ENCODE data around the gene CTNNAL1.
A peak's percentile ranks its signal among the peaks of the same experiment; 100 is the strongest.
"Not testable (repeated sequence)": the region's sequence is repeated elsewhere in the genome, so short reads cannot be mapped to it uniquely, and the experiment has no call there.

CTNNAL1 gene

DNA sequence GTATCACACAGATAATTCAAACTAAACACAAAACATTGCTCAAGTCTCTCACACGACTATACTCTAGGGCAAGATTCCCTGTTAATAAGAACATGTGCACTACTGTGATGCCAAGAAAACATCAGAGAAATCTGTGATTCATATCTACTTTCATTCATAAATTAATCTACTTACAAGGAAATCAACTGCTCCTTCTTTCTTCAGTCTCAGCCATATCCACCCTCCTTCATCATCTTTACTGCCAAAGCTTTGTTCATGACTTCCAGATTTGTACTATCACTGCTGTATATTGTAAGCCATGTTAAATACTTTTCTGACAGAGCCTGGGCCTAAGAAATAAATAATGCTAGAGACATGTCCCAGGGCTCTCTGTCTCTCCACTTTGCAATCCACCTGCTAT is 35.1 kb downstream of the CTNNAL1 start:
- no peak for DNase-seq

DNA sequence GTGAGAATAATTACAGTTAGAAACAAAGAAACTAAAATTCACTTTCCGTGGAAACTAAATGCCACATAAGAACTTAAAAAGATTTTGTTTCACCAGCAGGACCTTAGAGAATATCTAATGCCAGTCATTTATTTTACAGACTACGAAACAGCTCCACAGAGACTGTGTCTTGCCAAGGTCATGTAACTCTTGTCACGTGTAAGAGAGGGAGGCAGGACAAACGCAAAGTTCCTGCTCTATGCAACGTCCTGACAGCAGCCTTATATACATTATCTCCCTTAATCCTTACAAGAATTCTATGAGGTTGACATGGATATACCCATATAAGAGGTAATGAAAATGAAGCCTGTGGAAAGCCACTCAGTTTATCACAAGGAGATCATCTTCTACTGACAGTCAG is 39.4 kb downstream of the CTNNAL1 start:
- no peak for DNase-seq

DNA sequence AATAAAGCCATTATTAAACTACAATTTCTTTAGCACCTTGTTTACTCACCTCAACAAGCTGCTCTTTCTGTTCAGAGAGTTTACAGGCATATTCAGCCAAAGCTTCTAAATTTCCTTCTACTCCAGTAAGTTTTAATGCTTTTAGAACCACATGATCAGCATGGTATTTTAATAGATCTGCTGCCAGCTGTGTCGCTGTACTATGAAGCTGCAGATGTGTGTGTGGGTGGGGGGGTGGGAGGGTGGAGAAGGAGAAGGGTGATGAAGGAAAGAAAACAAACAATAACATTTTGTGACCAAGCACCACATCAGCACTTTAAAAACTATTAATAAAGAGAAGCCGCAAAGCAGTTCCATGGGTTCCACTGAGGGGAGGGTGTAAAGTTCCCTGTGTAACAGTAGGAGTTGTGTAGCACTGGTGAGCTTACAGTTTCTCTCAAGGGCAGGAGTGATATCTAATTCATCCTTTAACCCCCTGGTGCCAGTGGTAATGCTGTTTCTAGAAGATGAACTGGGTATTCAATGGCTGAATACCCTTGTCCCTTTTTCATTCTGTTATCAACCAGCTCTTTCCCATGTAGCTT is 40.6 kb downstream of the CTNNAL1 start:
- DNase-seq: no peak

DNA sequence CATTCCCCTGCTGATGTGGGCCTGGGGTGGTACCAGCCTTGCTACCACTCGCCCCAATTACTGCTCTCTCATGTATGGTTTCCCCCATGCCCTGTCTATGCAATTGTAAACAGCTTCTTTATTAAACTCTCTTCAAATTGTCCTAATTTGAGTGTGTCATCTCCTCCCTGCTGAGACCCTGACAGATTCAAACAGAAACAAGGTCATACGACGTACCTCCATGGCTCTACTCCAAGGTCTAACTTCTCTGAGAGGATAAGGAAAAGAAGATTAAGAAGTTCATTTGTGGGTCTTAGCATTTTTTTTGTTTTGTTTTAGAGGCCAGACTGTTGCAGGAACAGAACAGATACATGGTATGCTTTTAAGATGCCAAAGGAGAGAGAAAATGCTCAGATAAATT is 41.1 kb downstream of the CTNNAL1 start:
- DNase-seq: no peak

DNA sequence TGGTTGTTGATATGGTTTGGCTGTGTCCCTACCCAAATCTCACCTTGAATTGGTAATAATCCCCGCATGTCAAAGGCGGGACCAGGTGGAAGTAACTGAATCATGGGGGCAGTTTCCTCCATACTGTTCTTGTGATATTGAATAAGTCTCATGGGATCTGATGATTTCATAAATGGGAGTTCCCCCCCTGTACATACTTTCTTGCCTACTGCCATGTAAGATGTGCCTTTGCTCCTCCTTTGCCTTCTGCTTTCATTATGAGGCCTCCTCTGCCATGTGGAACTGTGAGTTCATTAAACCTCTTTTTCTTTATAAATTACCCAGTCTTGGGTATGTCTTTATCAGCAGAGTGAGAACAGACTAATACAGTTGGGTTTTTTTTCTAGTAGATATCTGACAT is 41.9 kb downstream of the CTNNAL1 start:
- DNase-seq: not testable (repeated sequence)

DNA sequence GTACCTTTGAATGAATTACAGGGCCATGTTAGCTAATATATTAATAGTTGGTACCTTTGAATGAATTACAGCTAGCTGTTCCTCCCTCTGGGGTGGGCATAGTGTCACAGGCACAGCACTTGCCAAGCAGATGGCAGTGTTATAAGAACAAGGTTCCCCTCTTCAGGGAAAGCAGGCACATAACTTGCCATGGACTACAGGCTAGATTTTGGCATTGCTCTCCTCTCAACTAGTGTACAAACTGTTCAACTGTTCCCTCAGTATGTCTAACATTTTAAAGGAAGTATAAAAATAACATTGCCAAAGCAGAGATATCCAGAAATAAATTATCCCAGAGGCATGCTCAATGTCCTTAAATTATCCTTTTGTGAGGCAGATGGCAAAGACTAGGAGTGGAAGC is 45.4 kb downstream of the CTNNAL1 start:
- DNase-seq: no peak

DNA sequence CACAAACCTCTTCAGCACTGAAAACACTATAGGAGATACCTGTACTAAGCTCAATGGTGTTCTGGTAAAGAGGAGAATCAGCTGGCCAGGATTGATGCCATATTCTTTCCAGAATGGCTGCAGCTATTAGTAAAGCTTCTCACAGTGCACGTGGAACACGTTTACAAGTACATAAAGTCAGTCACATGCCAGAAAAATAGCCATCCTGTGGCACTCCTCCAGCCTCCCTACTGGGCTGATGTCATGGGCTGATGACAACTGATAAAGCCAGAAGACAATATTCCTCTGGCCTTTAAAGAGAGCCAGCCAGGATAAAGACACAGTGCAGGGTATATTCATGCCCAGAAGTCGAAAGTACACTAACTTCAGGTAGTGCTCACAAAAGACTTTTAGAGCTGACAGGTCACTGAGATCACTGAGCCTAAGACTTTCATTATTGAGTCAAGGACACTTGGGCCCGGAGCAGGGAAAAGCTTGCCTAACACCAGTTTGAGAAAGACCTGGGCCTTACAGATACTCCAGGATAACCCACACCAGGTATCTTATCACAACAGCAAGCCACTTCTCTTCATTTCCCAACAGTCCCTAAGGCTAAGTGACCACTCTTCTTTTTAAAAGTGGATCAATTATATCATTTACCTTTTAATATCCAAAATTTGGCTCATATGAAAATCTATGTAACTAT is 49.7 kb downstream of the CTNNAL1 start:
- DNase-seq: no peak

DNA sequence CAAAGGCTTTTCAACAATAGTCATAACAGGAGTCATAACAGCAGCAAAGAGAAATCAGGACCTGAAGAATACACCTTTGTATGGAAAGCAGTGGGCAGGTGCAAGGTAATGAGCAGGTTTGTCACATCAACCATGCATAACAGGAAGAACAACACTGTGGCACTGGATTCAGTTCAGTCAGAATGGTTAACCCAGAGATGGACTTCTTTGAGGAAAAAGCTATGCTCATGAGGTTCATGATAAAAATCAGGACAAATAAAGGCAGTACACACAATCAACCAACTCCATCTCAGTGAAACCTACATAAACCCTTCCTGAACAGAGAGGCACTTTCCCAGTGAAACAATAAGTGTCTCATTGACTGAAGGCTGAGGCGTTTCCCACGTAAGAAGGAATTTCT is 52.1 kb downstream of the CTNNAL1 start:
- DNase-seq: no peak

DNA sequence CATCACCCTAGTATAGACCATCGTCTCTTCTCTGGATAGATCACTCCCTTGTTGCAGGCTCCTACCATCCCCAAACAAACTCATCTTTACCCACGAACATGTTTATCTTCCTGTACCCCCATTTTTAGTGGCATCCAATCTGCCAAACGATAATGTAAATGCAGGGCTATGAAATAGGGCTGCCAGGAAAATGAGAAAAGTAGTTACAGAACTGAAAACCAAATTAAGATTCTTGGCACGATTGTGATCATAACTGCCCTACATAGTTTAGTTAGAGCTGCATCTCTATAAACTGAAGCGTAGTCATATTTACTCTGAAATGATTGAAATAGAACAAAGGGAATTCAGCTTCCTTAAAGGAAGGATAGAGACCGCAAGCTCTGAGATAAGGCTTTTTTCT is 53.0 kb downstream of the CTNNAL1 start:
- DNase-seq: no peak

DNA sequence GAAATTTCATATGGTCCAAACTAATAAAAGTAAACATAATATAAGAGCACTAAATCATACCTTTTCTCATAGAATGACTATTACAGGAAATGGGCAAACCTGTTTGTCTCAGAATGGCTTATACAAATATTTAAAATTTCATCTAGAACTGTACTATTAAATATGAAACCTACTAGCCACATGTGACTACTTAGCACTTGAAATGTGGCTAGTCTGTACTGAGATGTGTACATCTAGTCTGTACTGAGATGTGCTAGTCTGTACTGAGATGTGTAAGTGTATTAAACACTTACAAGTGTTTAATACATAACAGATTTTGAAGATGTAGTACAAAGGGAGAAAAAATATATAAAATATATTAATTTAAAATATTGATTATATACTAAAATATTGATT is 56.7 kb downstream of the CTNNAL1 start:
- DNase-seq: no peak

DNA sequence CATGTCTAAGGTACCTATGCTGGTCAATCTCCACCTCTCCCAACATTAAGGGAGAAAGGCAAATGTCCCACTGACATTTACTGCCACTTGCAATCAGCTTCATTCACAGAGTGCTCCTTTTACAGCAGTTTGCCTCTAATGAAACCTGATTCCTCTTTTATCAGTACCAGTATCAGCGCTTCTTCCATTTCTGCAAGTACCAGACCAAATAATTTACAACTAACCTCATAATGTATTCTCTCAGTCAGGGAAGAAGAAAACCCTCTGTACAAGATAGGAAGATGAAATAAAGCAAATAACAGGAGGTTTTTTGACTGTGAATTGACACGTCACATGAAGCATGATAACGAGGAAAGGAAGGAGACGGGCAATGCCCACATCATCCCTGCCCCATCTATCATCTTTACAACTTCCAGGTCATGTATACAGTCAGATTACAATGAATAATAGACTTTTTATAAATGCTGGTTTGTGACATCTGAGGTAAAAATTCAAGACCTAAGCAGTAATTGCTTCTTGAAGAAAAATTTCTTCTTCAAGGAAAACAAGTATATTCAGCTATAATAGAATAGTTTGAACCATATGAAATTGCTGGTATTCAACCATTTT is 57.2 kb downstream of the CTNNAL1 start:
- no peak for DNase-seq

DNA sequence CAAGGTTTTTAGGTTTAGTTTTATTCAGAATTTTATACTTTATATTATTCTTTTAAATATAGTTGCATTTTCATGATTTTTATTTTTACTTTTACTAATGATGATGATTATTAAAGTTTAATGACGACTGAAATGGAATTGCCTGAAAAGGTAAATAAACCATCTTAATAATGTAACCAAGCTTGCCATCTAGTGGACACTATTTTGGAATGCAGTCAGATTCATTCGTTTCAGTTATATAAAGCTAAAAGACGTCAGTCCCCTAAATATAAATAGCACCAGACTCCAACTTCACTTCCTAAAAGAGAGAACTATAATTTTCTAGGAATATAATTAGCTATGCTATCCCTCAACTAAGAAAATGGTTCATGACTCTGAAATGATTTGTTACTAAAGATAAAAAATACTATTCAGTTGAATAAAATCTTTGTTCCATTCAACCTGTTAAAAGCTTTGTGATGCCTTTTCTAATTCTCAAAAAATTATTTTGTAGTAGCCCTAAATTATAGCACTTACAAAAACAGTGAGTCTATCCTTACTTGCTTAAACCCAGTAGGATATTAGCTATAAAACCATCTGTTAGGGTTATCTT is 59.2 kb downstream of the CTNNAL1 start:
- peak; percentile 55 for DNase-seq

DNA sequence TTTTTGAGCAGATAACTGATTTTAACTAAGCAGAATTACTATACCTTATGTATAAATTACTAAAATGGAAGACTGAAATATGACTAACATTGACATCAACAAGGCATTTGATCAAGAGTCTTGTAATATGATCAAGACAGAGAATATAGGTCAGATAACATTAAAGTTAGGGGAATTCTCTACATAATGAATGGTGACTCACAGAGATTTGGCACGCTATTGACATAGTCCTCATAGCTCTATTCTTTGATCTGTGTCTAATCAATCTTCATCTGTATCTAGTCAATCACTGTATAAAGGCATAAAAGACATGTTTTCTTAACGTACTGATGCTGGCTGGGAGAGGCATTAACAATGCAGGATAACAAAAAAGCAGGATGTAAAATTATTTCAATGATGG is 61.7 kb downstream of the CTNNAL1 start:
- DNase-seq: no peak

DNA sequence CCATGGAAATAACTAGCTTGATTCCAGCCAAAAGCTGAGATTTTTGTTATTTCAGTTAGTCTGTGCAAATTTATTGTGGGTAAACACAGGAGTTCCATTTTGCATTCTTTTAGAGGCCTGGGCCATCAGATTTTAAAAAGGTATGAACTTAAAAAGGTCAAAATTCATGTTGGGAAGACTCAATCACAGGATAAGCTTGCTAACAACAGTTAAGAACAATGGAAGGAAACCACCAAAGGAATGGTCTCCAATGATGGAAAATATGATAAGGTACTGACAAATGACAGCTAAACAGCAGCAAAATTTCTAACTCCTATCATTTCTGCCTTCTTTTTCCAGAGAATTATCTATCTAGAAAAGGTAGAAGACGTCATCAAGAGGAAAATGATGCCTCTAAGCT is 63.1 kb downstream of the CTNNAL1 start:
- DNase-seq: no peak

DNA sequence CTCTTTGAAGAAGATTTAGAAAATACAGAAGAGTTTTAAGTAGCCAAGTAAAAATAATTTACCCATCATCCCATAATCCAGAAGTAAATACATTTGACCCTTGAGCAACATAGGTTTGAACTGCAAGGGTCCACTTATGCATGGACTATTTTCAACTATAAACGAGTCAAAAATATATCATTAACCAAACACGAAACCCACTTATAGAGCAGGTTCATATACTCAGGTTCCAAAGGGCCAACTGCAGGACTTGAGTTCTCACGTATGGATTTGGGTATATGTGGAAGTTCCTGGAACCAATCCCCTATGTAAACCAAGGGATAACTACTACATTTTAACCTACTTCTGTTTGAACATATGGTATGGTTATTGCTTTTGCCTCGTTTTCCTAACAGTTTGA is 73.3 kb downstream of the CTNNAL1 start:
- no peak for DNase-seq

DNA sequence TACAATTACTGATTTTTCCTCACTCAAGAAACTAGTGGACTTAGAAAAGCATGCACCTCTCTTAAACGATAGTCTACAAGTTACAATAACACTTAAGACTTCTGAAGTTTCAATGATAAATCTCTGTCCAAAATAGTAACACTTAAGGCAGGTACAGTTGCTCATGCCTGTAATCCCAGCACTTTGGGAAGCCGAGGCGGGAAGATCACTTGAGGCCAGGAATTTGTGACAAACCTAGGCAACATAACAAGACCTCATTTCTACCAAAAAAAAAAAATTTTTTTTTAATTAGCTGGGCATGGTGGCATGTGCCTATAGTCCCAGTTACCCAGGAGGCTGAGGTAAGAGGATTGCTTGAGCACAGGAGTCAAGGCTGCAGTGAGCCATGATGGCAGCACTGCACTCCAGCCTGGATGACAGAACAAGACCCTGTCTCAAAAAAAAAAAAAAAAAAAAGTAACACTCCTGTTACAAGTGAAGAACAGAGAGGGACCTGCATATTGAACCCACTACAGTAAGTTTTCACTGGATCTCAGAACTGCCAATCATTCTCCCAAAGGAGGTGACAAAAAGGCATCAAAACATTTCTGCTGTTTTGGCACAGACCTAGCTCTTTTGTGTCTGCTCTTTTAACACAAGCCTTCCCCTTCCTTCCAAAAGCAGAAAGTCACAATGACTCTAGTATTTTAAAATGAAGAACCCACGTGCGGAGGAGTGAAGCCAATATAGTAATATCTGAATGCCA is 75.6 kb downstream of the CTNNAL1 start:
- no peak for DNase-seq

DNA sequence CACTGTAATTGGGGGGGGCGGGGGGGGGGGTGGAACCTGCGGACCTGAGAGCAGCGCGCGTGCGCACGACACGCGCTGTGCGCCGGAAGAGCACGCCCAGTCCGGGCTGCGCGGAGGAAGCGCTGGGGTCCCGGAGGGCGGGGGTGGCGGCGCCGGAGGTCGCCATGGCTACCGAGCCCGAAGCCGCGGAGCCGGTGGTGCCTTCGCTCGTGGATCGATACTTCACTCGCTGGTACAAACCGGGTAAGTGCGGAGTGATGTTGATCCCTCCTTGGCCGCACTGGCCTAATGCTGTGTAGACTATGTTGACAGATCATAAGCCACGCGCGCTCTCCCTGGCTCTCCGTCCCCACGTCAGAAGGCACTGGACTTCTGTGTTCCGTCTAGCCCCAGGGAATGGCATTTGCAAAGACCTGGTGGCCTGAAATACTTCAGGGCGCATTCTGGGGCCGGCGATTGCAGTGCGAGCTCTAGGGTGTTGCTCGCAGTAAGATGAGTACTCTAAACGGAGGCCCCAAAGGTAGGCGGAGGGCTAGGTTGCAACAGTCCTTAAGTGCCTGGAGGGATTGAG is 78.9 kb downstream of the CTNNAL1 start, which contains the start of gene ABITRAM:
Gene ABITRAM (plus strand): TSS at position 78 of the 571 bp plus-strand sequence. CDS start 87 bp downstream, at position 165.
- DNase-seq: peak; percentile 83

DNA sequence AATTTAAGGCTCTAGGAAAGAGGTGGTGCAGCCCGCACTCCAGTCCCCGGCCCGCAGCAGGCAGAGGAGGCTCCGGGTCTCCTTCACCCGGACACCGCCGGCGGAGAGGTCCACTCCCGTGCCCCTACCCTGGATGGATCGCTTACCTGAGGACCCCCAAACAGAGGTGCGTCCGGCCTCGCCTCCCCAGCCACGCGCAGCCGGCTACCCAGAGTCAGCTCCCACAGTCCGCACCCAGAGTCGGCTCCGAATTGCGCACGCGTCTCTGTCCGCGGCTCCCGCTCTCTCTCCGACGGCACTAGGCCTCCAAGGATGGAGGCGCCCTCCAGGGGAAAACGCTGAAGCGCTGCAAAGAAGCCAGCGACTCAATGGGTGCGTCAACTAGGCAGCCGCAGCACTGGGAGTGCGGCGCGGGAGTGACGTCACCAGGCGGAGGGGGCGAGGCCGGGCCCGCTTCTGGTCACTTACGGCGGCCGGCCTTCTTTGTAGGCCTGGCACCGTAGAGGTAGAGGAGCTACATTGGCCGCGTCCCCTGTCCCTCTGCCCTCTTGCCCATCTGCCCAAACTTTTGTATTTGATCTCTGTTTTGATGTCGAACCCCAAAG is 79.5 kb downstream of the CTNNAL1 start, which contains the start of gene ELP1:
Gene ELP1 (minus strand): TSS at position 407 of the 605 bp plus-strand sequence. CDS start 2,978 bp downstream, outside the sequence.
- peak; percentile 93 for DNase-seq

DNA sequence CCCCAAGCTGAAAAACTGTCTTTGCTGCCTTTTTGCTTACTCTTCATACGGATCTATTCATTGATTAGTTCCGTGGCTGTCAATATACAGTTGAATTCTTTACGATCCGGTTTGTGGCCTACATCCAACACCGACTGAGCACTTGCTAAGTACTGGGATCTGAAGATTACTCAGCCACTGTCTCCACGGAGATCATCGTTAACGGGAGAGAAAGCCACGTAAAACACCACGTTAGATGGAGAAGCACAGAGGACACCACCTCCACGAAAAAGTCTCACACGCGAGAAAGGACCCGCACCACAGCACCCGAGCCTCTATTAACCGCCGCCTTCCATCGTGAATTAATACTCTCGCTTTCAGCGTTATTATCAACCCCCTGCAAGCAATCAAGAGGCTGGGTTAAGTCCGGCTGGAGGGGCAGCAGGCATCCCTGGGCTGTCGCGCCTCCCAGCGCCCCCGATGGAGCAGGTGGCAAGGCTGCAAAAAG is 80.0 kb downstream of the CTNNAL1 start:
- DNase-seq: no peak

DNA sequence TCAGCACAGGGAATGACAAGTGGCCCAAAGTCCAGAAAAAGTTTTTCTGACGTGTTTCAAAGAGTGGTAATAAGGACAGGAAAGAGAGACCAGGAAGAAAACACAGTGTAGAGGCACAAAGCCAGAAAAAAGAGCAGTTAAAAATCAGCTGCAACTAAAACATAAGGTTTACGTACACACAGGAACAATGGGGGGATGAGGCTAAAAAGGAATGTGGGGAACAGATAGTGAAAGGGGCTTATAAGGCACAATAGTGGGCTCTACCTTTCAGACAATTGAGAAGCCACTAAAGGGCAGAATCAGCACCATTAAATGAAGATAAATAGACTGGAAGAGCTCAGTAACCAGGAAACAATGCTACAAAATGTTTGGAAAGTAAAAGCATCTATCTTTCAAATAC is 84.9 kb downstream of the CTNNAL1 start:
- DNase-seq: no peak

DNA sequence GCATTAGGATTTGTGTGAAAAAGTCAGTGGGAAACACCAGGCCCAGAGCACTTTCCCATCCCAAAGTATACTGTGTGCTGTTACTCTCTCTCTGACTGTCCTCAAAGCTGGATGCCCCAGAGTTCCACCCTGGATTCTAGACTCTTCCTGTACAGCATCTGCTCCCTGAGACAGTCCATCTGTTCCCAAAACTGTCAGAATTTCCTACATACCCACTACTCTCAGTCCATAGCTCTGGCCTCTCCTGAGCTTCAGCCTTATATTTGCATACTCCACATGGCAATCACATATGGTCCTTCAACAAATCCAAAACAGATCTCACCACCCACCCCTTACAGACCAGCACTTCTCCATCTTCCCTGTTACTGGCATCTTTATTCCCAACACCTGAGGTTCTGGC is 88.8 kb downstream of the CTNNAL1 start:
- no peak for DNase-seq

DNA sequence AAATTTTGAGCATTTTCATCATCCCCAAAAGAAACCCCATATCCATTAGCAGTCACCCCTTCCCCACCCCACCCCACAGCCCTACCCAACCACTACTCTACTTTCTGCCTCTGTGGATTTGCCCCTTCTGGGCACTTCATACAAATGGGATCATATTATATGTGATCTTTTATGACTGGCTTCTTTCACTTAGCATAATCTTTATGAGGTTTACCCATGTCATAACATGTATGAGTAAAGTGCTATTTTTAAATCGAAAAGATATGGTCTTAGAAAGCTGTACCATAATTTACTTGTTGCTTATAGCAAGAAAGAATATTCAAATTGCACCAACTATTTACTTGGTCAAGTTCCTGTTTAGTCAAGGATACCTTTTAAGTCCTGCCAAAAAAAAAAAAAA is 92.1 kb downstream of the CTNNAL1 start:
- DNase-seq: no peak

Measured in CD4-positive, alpha-beta T cell treated with Interleukin-17A for 1 hour (primary cell).